ENCODE measurements around the gene ERAL1. TPM values are rescaled to one million over a fixed set of nuclear protein-coding genes. Genes with fewer than 3 reads are reported as not detected.

Gene ERAL1
- polyA plus RNA-seq, 1 donor (not counting 4 experiments of a cell fraction or from before 2014, with no cell fraction given), result 46.5 TPM

GRCh38 chr17:28885951-28886350, 31.1 kb downstream of the ERAL1 start:
- Histone ChIP-seq H3K27ac (ENCODE audit: control insufficient read depth, insufficient read depth, low read length) (no peak overlapping the region), H3K9me3 (ENCODE audit: control insufficient read depth, low read depth, low read length) (no peaks in the 10 kb centered on the region), H3K9me1 (ENCODE audit: control insufficient read depth, extremely low read depth, insufficient read depth, low read length) (no peaks in the 10 kb centered on the region), H3K9ac (ENCODE audit: control insufficient read depth, extremely low read depth, insufficient read depth, low read length) (no peak overlapping the region), H2AFZ (ENCODE audit: control insufficient read depth, low read length) (no peak overlapping the region), H3K4me2 (ENCODE audit: control insufficient read depth, extremely low read depth, insufficient read depth, low read depth, low read length) (no peak overlapping the region), H3K36me3 (ENCODE audit: control insufficient read depth in 2 of 2, extremely low read depth in 1 of 2, insufficient read depth in 2 of 2, low read length in 2 of 2) (peaks cover 27% of the 10 kb centered on the region in 2 experiments), H4K20me1 (ENCODE audit: control insufficient read depth, extremely low read depth, insufficient read depth, low read length) (no peaks in the 10 kb centered on the region), H3K79me2 (ENCODE audit: control insufficient read depth, insufficient read depth, low read length) (no peaks in the 10 kb centered on the region), H3K4me3 (ENCODE audit: control insufficient read depth in 2 of 3, extremely low read depth in 1 of 3, insufficient read depth in 2 of 3, low read depth in 1 of 3, low read length in 3 of 3) (no peak overlapping the region), H3K27me3 (ENCODE audit: control insufficient read depth, extremely low read depth, insufficient read depth, low read length) (no peaks in the 10 kb centered on the region), H3K4me1 (ENCODE audit: control insufficient read depth, extremely low read depth, insufficient read depth, low read length) (peaks cover 2% of the 10 kb centered on the region)
- dilution Hi-C loops (cut with MboI; ENCODE audit: extremely low pct_ligation_motif_present, low sequenced_read_pairs), result no loop called here
- TF ChIP-seq EZH2 (IDR thresholded peaks at IDR 0.05; ENCODE audit: low read length) (no peak), CTCF (optimal IDR thresholded peaks at IDR 0.05 in 1 of 3, IDR thresholded peaks at IDR 0.05 in 1 of 3, conservative IDR thresholded peaks at IDR 0.05 in 1 of 3; ENCODE audit: extremely low read depth in 1 of 3, insufficient read depth in 2 of 3, low read length in 3 of 3) (no peak)
- DNase-seq (ENCODE audit: low read depth, low spot score) (no peak), FAIRE-seq (no peak)

DNA sequence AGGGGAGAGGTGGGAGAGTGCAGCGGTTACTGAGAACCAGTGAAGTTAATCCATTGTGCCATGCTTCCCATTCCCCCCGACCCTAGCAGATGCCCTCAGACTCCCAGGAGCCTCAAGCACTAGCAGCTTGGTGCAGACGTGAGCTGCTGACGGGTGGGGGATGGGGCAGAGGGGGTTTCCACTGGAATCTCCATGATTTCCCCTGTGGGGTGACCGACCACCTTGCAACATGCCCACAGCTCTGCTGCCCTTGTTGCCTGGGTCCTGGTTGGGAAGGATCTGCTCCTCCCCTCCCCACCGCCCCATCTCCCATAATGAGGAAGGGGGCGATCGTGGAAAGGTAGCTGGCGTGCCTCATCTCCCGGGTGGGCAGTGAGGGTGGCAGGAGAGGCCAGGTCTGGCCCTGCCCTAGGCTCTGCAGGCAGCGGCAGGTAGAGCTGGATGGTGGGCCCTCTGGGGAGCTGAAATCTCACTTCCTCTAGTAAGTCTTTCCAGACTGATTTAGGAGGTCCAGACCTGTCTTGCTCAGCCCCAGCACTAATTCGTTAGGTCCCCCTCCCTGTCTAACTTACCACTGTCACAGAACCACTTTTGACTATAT, 33.2 kb downstream of the ERAL1 start:
- dilution Hi-C loops (cut with MboI; ENCODE audit: extremely low pct_ligation_motif_present, low sequenced_read_pairs), result no loop called here
- Histone ChIP-seq H3K4me3 (ENCODE audit: control insufficient read depth in 2 of 3, extremely low read depth in 1 of 3, insufficient read depth in 2 of 3, low read depth in 1 of 3, low read length in 3 of 3) (no peak overlapping the region), H3K79me2 (ENCODE audit: control insufficient read depth, insufficient read depth, low read length) (peaks cover 4% of the 10 kb centered on the region), H4K20me1 (ENCODE audit: control insufficient read depth, extremely low read depth, insufficient read depth, low read length) (no peaks in the 10 kb centered on the region), H3K27me3 (ENCODE audit: control insufficient read depth, extremely low read depth, insufficient read depth, low read length) (no peaks in the 10 kb centered on the region), H3K9ac (ENCODE audit: control insufficient read depth, extremely low read depth, insufficient read depth, low read length) (no peak overlapping the region), H3K36me3 (ENCODE audit: control insufficient read depth in 2 of 2, extremely low read depth in 1 of 2, insufficient read depth in 2 of 2, low read length in 2 of 2) (peaks cover 14 to 15% of the 10 kb centered on the region in 2 experiments), H2AFZ (ENCODE audit: control insufficient read depth, low read length) (no peak overlapping the region), H3K4me1 (ENCODE audit: control insufficient read depth, extremely low read depth, insufficient read depth, low read length) (peaks cover 4% of the 10 kb centered on the region), H3K4me2 (ENCODE audit: control insufficient read depth, extremely low read depth, insufficient read depth, low read depth, low read length) (no peak overlapping the region), H3K27ac (ENCODE audit: control insufficient read depth, insufficient read depth, low read length) (no peak overlapping the region), H3K9me1 (ENCODE audit: control insufficient read depth, extremely low read depth, insufficient read depth, low read length) (no peaks in the 10 kb centered on the region), H3K9me3 (ENCODE audit: control insufficient read depth, low read depth, low read length) (no peaks in the 10 kb centered on the region)
- no peak for DNase-seq (ENCODE audit: low read depth, low spot score)
- FAIRE-seq, result no peak
- no peak for TF ChIP-seq EZH2 (IDR thresholded peaks at IDR 0.05; ENCODE audit: low read length)
- no peak for TF ChIP-seq CTCF (optimal IDR thresholded peaks at IDR 0.05 in 1 of 3, IDR thresholded peaks at IDR 0.05 in 1 of 3, conservative IDR thresholded peaks at IDR 0.05 in 1 of 3; ENCODE audit: extremely low read depth in 1 of 3, insufficient read depth in 2 of 3, low read length in 3 of 3)

Measured in keratinocyte (primary cell).